ENCODE data around the gene RSRC1. TPM values are rescaled to one million over a fixed set of nuclear protein-coding genes. Genes with fewer than 3 reads are reported as not detected.

RSRC1 gene
- total RNA-seq, 1 experiment from 2014 or later: 37.9 TPM

- H3K18ac ChIP-seq (ENCODE audit: insufficient read length, low read depth, low read length): no peak overlapping the region
- no peak overlapping the region for H4K8ac ChIP-seq (replicated peaks; ENCODE audit: insufficient read length, low read depth, low read length)
- H3K4me3 Mint-ChIP-seq: no peak overlapping the region
- H3K27ac ChIP-seq (ENCODE audit: insufficient read length, low read depth, low read length): no peak overlapping the region
- WGBS (ENCODE audit: extremely low coverage, insufficient read length, low lambda C conversion rate): no CpG with 5 or more reads among the region's 1 CpG
- DNase-seq: no peak
- peaks cover 5 to 9% of the 10 kb centered on the region in 2 experiments for H3K4me1 Mint-ChIP-seq
- H3K27me3 ChIP-seq (ENCODE audit: insufficient read depth, low read length): no peaks in the 10 kb centered on the region
- H2BK20ac ChIP-seq (ENCODE audit: low read depth, low read length, poor library complexity, severe bottlenecking): no peak overlapping the region
- no peak overlapping the region for H4K5ac ChIP-seq (ENCODE audit: insufficient read length, low read depth, low read length)
- H3K36me3 Mint-ChIP-seq (ENCODE audit: insufficient read depth in 1 of 3, low read depth in 3 of 3): no peaks in the 10 kb centered on the region
- H3K79me2 ChIP-seq (ENCODE audit: insufficient read depth, low read length): no peaks in the 10 kb centered on the region
- no peaks in the 10 kb centered on the region for H3K27me3 Mint-ChIP-seq (ENCODE audit: low read depth)
- H2BK12ac ChIP-seq (ENCODE audit: insufficient read length, low read depth, low read length): no peak overlapping the region
- no peaks in the 10 kb centered on the region for H3K9me3 ChIP-seq (ENCODE audit: control insufficient read depth, low read depth, low read length)
- TF ChIP-seq, protein P1, sequence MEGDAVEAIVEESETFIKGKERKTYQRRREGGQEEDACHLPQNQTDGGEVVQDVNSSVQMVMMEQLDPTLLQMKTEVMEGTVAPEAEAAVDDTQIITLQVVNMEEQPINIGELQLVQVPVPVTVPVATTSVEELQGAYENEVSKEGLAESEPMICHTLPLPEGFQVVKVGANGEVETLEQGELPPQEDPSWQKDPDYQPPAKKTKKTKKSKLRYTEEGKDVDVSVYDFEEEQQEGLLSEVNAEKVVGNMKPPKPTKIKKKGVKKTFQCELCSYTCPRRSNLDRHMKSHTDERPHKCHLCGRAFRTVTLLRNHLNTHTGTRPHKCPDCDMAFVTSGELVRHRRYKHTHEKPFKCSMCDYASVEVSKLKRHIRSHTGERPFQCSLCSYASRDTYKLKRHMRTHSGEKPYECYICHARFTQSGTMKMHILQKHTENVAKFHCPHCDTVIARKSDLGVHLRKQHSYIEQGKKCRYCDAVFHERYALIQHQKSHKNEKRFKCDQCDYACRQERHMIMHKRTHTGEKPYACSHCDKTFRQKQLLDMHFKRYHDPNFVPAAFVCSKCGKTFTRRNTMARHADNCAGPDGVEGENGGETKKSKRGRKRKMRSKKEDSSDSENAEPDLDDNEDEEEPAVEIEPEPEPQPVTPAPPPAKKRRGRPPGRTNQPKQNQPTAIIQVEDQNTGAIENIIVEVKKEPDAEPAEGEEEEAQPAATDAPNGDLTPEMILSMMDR (conservative IDR thresholded peaks at IDR 0.05): no peak
- H3K27ac Mint-ChIP-seq: no peak overlapping the region
- no peaks in the 10 kb centered on the region for H3K23me2 ChIP-seq (ENCODE audit: insufficient read length, low read depth, low read length, poor library complexity, severe bottlenecking)
- no peaks in the 10 kb centered on the region for H3K9me3 Mint-ChIP-seq
- no peak overlapping the region for H3K9ac ChIP-seq (ENCODE audit: extremely low read depth, insufficient read length, low read length)
- no peak overlapping the region for H3K56ac ChIP-seq (ENCODE audit: insufficient read length, low read depth, low read length)
- H2AK5ac ChIP-seq (ENCODE audit: insufficient read length, low read length): no peak overlapping the region
- H3K4ac ChIP-seq (ENCODE audit: low read depth, low read length): no peak overlapping the region
- no peak overlapping the region for H2BK15ac ChIP-seq (ENCODE audit: low read depth, low read length)
- no peak overlapping the region for H3K14ac ChIP-seq (ENCODE audit: insufficient read depth, low read length)
- H3K23ac ChIP-seq (ENCODE audit: insufficient read length, low read depth, low read length): no peak overlapping the region
- H4K91ac ChIP-seq (ENCODE audit: insufficient read length, low read depth, low read length): no peak overlapping the region
- H3T11ph ChIP-seq (ENCODE audit: low read length): no peak overlapping the region
- no peak overlapping the region for H2BK5ac ChIP-seq (ENCODE audit: insufficient read length, low read length)
- H4K20me1 ChIP-seq (ENCODE audit: control insufficient read depth, insufficient read depth, insufficient read length): no peaks in the 10 kb centered on the region
- H3K4me2 ChIP-seq (ENCODE audit: insufficient read depth, insufficient read length, low read length): no peak overlapping the region
- H3K4me1 ChIP-seq (ENCODE audit: insufficient read depth, low read length): no peaks in the 10 kb centered on the region
- H2AFZ ChIP-seq (ENCODE audit: low read length): no peak overlapping the region
- H2BK120ac ChIP-seq (ENCODE audit: low read depth, low read length, poor library complexity, severe bottlenecking): no peak overlapping the region
- no peaks in the 10 kb centered on the region for H3K79me1 ChIP-seq (ENCODE audit: insufficient read depth, low read depth, low read length, poor library complexity, severe bottlenecking)
Measured at GRCh38 chr3:158404131-158404718, 294.3 kb downstream of the RSRC1 start.
